GM18951 (cell line): Measurements from ENCODE around the gene TDG.

Experiments used
- POLR2A ChIP-seq: IDR thresholded peaks from 4 replicates; pipeline ENCODE4 v1.6.1; 2011; ENCODE audit warnings: mild to moderate bottlenecking; ENCODE audit not compliant: insufficient read length, insufficient read depth; ENCODE audit errors: extremely low read depth
- in situ Hi-C: fragments of 300-500 bp; cut with MboI; formaldehyde crosslinking; loops from one replicate; pipeline ENCODE4 v1.12.0; 2022; ENCODE audit warnings: low sequenced_read_pairs, mixed read lengths, inconsistent platforms; ENCODE audit not compliant: unreplicated experiment

The TDG gene

DNA sequence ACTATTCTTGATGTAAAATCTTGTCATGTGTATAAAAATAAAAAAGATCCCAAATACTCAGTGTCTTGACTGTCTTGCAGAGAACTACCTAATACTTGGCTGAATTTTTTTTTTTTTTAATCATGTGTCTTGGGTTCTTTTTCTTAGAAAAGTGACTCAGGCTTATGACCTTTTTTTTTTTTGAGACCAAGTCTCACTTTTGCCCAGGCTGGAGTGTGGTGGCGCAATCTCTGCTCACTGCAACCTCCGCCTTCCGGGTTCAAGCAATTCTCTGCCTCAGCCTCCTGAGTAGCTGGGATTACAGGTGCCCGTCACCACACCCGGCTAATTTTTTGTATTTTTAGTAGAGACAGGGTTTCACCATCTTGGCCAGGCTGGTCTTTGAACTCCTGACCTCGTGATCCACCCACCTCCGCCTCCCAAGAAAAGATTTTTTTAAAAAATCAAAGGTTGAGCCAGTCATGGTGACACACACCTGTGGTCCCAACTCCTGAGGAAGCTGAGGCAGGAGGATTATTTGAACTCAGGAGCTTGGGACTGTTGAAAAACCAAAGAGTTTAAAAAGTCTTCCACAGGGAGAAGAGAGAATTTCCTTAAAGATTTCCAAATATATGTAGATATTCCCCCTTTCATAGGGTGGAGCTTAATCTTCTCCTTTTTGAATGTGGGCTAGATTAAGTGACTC is 17.7 kb upstream of the TDG start:
- in situ Hi-C loops: no loop called here

DNA sequence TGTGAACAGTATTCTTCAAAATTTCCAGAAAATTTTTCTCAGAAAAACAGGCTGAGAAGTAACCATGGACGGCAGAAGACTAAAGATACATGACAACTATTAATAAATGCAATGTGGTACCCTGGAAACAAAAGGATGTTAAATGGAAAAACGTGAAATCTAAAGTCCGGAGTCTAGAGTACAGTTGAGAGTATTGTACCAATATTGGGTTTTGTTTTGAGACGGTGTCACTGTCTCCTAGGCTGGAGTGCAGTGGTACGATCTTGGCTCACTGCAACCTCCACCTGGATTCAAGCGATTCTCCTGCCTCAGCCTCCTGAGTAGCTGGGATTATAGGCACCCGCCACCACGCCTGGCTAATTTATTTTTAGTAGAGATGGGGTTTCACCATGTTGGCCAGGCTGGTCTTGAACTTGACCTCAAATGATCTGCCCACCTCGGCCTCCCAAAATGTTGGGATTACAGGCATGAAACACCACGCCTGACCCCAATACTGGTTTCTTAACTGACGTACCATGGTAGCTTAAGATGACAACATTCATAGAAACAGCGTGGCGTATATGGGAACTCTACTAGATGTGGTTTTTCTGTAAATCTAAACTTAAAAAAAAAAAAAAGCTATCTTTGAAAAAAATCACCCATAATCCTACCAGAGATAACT is 16.8 kb upstream of the TDG start:
- TF ChIP-seq POLR2A: no peak
- in situ Hi-C loops: no loop called here

More for the DNA sequence above, 17.7 kb upstream of the TDG start:
- no peak for TF ChIP-seq POLR2A

DNA sequence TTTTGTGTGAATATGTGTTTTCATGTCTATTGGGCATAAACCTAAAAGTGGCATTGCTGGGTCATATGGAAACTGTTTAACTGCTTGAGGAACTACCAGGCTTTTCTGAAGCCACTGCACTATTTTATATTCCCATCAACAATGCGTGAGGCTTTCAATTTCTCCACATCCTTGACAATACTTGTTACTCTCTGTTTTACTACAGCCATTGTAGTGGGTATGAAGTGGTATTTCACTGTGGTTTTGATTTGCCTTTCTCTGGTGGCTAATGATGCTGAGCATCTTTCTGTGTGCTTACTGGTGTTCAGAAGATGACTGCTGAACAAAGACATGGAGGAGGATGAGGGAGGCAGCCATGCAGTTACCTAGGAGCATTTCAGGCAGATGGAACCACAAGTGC is 13.2 kb upstream of the TDG start:
- no peak for TF ChIP-seq POLR2A
- in situ Hi-C loops: no loop called here

DNA sequence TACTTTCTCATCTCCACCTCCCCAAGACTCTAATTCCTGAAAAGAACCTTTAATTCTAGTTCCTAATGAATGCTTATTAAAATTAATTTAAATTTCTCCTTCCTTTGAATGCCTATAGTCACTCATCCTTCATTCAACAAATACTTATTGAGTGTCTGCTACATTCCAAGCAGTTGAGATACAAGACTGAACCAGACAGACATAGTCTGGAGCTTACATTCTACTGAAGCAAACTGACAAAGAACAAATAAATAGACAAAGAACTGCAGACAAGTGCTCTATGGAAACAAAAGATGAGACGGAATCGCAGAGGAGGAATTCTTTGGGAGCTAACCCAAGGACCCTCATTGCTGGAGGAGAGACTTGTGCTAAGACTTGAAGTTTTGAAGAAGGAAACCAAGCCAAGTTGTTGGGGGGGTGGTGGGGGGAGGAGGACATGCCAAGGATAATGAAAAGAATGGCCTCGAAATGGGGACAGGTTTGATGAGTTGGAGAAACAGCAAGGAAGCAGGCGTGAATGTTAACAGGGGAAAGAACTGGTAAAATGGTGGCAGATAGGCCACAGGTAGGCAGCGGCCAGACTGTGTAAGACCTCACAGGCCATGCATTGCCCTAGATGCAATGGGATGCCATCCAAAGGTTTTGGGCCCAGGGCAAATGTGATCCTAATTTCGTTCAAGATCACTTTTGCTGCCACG is 9.7 kb upstream of the TDG start:
- in situ Hi-C loops: no loop called here
- no peak for TF ChIP-seq POLR2A

DNA sequence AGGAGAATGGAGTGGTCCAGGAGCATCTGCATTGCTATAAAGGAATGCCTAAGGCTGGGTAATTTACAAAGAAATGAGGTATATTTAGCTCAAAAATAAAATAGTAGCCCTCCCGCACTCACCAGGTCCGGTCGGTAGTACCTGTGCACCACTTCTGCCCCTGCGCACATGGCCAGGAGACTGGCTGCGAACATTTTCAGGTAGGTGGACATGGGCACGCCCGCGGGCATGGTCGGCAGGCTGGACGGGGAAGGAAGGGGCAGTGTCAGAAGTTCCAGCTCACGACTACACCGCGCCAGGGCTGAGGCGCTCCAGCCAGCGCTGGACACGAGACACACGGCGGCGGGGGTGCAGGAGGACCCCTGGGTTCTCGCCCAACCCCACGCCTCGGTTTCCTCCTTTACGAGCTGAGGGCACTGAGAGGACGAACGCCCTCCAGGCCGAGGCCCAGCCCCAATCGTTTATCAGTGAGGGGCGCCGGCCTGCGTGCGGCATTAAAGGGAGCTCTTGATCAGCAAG is 9.1 kb upstream of the TDG start:
- in situ Hi-C loops: no loop called here
- TF ChIP-seq POLR2A: no peak

DNA sequence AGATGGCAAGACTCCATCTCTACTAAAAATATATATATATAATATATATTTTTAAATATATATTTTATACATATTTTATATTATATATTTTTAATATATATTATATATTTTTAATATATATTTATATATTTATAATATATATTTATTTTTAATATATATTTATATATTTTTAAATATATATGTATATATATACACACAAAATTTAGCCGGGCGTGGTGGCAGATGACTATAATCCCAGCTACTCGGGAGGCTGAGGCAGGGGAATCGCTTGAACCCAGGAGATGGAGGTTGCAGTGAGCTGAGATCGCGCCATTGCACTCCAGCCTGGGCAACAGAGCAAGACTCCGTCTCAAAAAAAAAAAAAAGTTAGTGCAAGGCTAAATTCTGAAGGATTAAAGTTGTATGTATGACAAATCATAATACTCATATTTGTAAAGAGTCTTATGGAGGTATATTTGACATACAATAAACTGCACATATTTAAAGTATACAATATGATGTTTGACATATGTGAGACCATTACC is 7.7 kb upstream of the TDG start:
- in situ Hi-C loops: no loop called here
- TF ChIP-seq POLR2A: no peak

DNA sequence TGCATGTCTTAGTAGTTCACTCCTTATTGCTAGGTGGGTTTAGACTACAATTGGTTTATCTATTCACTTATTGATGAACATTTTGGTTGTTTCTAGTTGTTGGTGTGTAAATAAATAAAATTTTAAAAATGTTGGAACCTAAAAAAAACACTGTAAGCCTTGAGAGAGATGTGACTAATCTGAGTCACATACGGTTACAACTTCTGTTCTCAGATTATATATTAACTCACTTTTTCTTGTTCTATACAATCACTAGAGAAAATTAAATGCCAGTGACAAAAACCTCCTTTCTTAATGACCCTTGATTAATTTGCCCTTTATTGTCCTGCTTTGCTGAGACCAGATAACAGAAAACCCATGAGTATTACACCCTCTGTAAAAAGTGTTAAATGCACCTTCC is 7.1 kb upstream of the TDG start:
- no peak for TF ChIP-seq POLR2A
- in situ Hi-C loops: no loop called here

DNA sequence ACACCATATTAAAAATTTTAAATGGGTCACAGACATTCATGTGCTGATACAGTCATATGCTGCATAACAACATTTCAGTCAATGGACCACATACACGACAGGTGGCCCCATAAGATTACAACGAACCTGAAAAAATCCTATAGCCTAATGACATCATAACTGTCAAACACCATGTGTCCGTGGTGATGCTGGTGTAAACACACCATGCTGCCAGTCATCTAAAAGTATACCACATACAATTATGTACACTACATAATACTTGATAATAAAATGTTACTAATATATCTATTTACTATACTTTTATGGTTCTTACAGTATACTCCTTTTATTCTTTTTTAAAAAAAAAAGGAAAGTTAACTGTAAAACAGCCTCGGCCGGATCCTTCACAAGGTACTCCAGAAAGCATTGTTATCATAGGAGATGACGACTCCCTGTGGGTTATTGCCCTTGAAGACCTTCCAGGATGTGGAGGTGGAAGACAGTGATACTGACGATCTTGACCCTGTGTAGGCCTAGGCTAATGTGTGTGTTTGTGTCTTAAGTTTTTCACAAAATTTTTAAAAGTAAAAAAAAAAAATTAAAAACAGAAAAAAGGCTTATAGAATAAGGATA is 5.0 kb upstream of the TDG start:
- no peak for TF ChIP-seq POLR2A
- in situ Hi-C loops: no loop called here

DNA sequence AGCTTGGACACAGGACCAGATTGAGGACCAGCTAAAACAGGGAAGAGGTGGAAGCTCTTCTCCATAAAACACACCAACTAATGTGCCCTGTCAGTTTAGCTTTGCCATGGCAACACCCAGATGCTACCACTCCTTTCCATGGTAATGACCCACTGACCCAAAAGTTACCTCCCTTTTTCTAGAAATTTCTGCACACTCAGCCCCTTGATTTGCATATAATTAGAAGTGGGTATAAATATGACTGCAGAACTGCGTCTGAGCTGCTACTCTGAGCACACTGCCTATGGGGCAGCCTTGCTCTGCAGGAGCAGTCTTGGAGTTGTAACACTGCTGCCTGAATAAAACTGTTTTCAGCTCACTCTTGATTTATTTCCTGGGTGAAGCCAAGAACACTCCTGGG is 3.2 kb upstream of the TDG start:
- in situ Hi-C loops: no loop called here
- no peak for TF ChIP-seq POLR2A

DNA sequence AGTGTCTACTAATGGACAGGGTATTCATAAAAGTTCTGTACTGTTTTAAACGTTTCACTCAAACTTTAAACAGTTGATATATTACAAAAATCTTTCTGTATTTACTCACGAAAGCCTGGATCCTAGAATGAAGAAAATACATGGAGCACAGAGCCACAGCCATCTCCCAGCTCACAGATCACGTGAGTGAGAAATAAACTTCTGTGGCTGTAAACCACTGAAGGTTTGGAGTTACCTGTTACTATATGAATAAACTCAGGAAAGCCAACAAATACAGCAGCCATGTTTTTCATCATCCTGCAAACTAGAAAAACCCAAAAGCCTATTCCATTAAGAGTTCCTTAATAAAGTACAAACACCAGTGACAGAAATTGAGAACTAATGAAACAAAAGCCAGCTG is 867 bp upstream of the TDG start:
- in situ Hi-C loops: no loop called here
- no peak for TF ChIP-seq POLR2A

DNA sequence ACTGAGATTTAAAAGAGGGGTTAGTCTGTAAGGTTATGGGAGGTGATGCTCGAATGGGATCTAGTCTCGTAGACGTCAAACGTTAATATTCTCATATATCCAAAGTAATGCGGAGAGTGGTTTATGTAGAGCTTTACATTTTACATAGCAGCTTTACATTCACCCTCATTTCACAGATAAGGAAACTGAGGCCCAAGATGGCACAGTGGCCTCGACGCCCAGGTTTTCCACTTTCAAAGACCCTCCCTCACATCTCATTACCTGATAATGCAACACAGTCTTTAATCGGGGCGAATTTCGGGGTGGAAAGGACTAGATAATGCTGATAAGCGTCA is 450 bp upstream of the TDG start:
- TF ChIP-seq POLR2A: no peak
- in situ Hi-C loops: no loop called here

DNA sequence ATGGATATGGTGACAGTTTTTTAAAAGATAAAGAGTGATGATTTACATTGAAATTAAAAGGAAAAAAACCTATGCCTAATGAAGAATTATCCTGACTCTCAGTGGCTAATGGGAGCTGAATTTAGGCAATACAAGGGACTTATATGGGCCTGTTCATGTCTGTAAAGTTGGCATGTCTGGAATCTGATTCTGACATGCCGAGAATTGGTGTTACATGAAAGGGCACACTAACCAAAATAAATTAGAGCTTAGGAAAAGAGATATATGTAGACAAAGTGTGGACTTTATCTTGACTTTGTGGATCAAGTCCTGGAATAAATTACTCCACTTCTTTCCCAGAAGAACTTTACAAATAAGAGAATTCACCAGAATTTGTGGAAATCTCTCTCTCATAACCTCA is 1.1 kb downstream of the TDG start:
- no peak for TF ChIP-seq POLR2A
- in situ Hi-C loops: no loop called here

DNA sequence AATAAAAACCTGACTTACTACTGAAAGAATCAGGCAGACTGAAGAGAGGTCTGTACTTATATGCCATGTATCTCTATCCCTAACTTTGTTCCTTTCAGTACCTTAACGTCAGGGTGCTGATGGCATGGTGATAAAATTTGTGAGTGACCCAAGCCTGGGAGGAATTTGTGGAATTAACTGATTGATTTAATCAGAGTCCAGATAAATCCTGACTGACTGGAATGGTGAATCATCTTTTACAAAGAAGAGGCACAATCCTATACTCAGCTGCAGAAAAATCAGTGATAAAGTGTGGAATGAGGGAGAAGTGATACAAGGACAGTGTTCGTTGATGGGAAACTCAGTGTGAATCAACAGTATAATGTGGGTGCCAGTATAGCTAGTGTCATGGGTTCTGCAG is 3.7 kb downstream of the TDG start:
- no peak for TF ChIP-seq POLR2A
- in situ Hi-C loops: no loop called here
